HepG2 (cell line): ENCODE measurements around the gene MAFF. TPM values are rescaled to one million over a fixed set of nuclear protein-coding genes. Genes with fewer than 3 reads are reported as not detected.

Experiments used
- ARHGAP35 ChIP-seq: sonication (generic); formaldehyde crosslinking; IDR thresholded peaks from 2 replicates; pipeline ENCODE4 v1.9.0; 2022; ENCODE audit warnings: mild to moderate bottlenecking, inconsistent platforms, moderate library complexity, missing genetic modification reagents, borderline replicate concordance
- BCL3 ChIP-seq: sonication (generic); formaldehyde crosslinking; IDR thresholded peaks from 2 replicates; pipeline ENCODE4 v1.5.1; 2020; ENCODE audit warnings: mild to moderate bottlenecking, missing genetic modification reagents, moderate library complexity
- DR1 ChIP-seq: sonication (generic); formaldehyde crosslinking; IDR thresholded peaks from 2 replicates; pipeline ENCODE4 v1.8.0; 2021; ENCODE audit warnings: mild to moderate bottlenecking, missing genetic modification reagents, inconsistent platforms
- FOXA3 ChIP-seq: IDR thresholded peaks from 2 replicates; pipeline ENCODE4 v1.6.1; 2016; ENCODE audit warnings: missing genetic modification reagents, missing compliant biosample characterization
- FOXJ3 ChIP-seq: sonication (generic); formaldehyde crosslinking; IDR thresholded peaks from 2 replicates; pipeline ENCODE4 v1.4.0; 2020; ENCODE audit warnings: missing genetic modification reagents, mild to moderate bottlenecking, borderline replicate concordance
- MYPOP ChIP-seq: sonication (generic); formaldehyde crosslinking; IDR thresholded peaks from 2 replicates; pipeline ENCODE4 v1.8.1; 2023; ENCODE audit warnings: mild to moderate bottlenecking, moderate library complexity, missing genetic modification reagents
- NFKBIZ ChIP-seq: IDR thresholded peaks from 2 replicates; pipeline ENCODE4 v1.6.1; 2018; ENCODE audit warnings: missing genetic modification reagents, missing compliant biosample characterization
- PAXIP1 ChIP-seq: sonication (generic); formaldehyde crosslinking; conservative IDR thresholded peaks from 2 replicates; pipeline ENCODE4 v1.4.0; 2020; ENCODE audit warnings: mild to moderate bottlenecking, missing genetic modification reagents, moderate library complexity
- RXRB ChIP-seq: IDR thresholded peaks from 2 replicates; pipeline ENCODE4 v1.6.1; 2016; ENCODE audit warnings: borderline replicate concordance, missing genetic modification reagents, missing compliant biosample characterization
- SPEN ChIP-seq: sonication (generic); formaldehyde crosslinking; IDR thresholded peaks from 2 replicates; pipeline ENCODE4 v1.5.1; 2020; ENCODE audit warnings: low read depth, mild to moderate bottlenecking, missing genetic modification reagents
- STAT6 ChIP-seq: sonication (generic); formaldehyde crosslinking; IDR thresholded peaks from 2 replicates; pipeline ENCODE4 v1.4.0; 2020; ENCODE audit warnings: missing genetic modification reagents, mild to moderate bottlenecking, borderline replicate concordance
- TIGD3 ChIP-seq: sonication (generic); formaldehyde crosslinking; IDR thresholded peaks from 2 replicates; pipeline ENCODE4 v1.5.1; 2020; ENCODE audit warnings: mild to moderate bottlenecking, missing genetic modification reagents, borderline replicate concordance
- ZNF17 ChIP-seq: sonication (generic); formaldehyde crosslinking; IDR thresholded peaks from 2 replicates; pipeline ENCODE4 v1.5.0; 2020; ENCODE audit warnings: mild to moderate bottlenecking, missing genetic modification reagents
- ZNF576 ChIP-seq: sonication (generic); formaldehyde crosslinking; IDR thresholded peaks from 2 replicates; pipeline ENCODE4 v1.4.0; 2020; ENCODE audit warnings: mild to moderate bottlenecking, missing genetic modification reagents
- ZNF772 ChIP-seq: sonication (generic); formaldehyde crosslinking; IDR thresholded peaks from 2 replicates; pipeline ENCODE4 v1.5.0; 2020; ENCODE audit warnings: mild to moderate bottlenecking, missing genetic modification reagents
- ZSCAN21 ChIP-seq: sonication (generic); formaldehyde crosslinking; IDR thresholded peaks from 2 replicates; pipeline ENCODE4 v1.8.0; 2022; ENCODE audit warnings: mild to moderate bottlenecking, missing genetic modification reagents, moderate library complexity, borderline replicate concordance
- polyA plus RNA-seq, 8 experiments: library from polyadenylated mRNA; depleted of rRNA in 3 of 8; stranded (reverse) in 7 of 8; unstranded in 1 of 8; fragments of >200 nt; fragmentation: Illumina TruSeq in 4 of 8; extraction: Trizol in 4 of 8; gene quantifications; 2 replicates each; pipeline versions ENCODE4 v1.2.1 to v1.2.3, GENCODE V29; 2011 to 2016; ENCODE audit warnings: low read depth in 4 of 8, missing spikeins in 1 of 8, mixed read lengths in 1 of 8; ENCODE audit not compliant: insufficient read depth in 1 of 8
- total RNA-seq, 5 experiments: library from RNA; depleted of rRNA; stranded (reverse); fragments of >200 nt; fragmentation: Illumina TruSeq; extraction: Trizol; gene quantifications; 2 replicates each; pipeline ENCODE4 v1.2.3, GENCODE V29; 2016; ENCODE audit warnings: low read depth in 1 of 5

The MAFF gene
- total and polyA plus RNA-seq, 2 of the 13 experiments (the other 11 are each of a cell fraction or from before 2014, with no cell fraction given) = 5.4 to 14.3 TPM

- TF ChIP-seq PAXIP1 (CRISPR knock-in tag) (peak; percentile 80), SPEN (peak; percentile 89), NFKBIZ (CRISPR knock-in tag) (peak; percentile 100), BCL3 (CRISPR knock-in tag) (peak; percentile 100), FOXA3 (CRISPR knock-in tag) (peak; percentile 80), TIGD3 (CRISPR knock-in tag) (no peak), ZNF576 (CRISPR knock-in tag) (no peak), DR1 (CRISPR knock-in tag) (no peak), ZSCAN21 (CRISPR knock-in tag) (peak; percentile 45; the same call in 1 of the 2 replicates), MYPOP (CRISPR knock-in tag) (no peak; the same call in 1 of the 2 replicates), ARHGAP35 (CRISPR knock-in tag) (peak; percentile 78; the same call in 1 of the 2 replicates), ZNF772 (peak; percentile 75; the same call in 1 of the 2 replicates), FOXJ3 (CRISPR knock-in tag) (peak; percentile 60; the same call in 1 of the 2 replicates), ZNF17 (CRISPR knock-in tag) (no peak), RXRB (CRISPR knock-in tag) (peak; percentile 75; the same call in 1 of the 2 replicates), STAT6 (CRISPR knock-in tag) (0 out of 2 replicates have a peak, but pooled peaks have one; percentile 33)
Measured at GRCh38 chr22:38218661-38219622, 17.1 kb downstream of the MAFF start (continued).
